Ammon's horn (tissue), 1 donor: ENCODE data around the gene KCP.
A peak's percentile ranks its signal among the peaks of the same experiment; 100 is the strongest.
"Not testable (repeated sequence)": the region's sequence is repeated elsewhere in the genome, so short reads cannot be mapped to it uniquely, and the experiment has no call there.

Experiments used
- DNase-seq: peaks from one replicate; pipeline ENCODE4 v3.0.0-alpha.2; 2016; ENCODE audit warnings: low spot score

The KCP gene

DNA sequence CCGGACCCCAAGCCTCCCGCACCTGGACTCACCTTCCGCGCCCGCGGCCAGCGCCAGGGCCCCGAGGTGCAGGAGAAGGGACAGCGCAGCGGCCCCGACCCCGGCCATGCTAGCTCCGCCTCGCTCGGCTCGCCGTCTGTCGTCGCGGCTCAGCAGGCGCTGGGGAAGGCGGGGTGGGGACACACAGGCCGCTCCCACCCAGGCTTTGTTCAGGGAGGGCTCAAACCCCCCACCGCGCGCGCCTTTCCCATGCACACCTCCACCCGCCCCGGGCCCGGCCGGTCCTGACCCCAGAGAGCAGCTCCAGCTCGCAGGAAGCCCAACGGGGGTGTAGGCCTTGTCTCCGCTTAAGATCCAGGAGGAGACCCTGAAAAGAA is at the start of gene KCP:
KCP (minus strand) TSS at position 141 of the 377 bp plus-strand sequence; CDS start at position 108, 33 bp downstream.
- no peak for DNase-seq

DNA sequence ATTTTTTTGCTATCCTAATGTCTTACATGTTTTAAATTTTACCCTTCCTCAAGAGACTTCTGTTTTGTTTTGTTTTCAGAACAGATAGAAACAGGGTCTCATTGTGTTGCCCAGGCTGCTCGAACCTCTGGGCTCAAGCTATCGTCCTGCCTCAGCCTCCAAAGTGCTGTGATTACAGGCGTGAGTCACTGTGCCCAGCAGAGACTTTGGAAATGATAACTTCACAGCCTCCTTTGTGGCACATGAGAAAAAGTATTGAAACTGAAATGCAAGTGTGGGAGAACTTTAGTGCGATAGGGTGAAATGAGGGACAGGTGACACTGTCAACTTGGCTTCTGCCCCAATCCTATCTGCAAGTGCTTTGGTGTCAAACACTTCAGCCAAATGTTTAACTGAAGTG is 48.8 kb upstream of the KCP start:
- no peak for DNase-seq

DNA sequence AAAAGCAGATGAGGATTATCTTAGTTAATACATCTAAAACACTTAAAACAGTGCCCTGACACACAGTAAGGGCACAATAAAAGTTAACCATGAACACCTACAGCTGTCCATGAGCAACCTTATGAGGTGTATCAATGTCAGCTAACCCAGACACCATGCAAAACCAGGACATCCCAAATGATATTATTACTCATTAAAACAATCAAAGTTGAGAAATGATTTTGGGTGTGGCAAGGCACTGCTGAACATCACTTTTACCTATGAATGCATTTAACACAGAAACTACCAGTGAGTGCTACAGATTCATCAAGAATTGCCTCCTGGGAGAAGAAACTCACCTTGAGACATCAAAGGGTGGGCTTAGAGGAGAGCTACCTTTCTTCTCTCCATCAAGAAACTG is 45.5 kb upstream of the KCP start:
- no peak for DNase-seq

DNA sequence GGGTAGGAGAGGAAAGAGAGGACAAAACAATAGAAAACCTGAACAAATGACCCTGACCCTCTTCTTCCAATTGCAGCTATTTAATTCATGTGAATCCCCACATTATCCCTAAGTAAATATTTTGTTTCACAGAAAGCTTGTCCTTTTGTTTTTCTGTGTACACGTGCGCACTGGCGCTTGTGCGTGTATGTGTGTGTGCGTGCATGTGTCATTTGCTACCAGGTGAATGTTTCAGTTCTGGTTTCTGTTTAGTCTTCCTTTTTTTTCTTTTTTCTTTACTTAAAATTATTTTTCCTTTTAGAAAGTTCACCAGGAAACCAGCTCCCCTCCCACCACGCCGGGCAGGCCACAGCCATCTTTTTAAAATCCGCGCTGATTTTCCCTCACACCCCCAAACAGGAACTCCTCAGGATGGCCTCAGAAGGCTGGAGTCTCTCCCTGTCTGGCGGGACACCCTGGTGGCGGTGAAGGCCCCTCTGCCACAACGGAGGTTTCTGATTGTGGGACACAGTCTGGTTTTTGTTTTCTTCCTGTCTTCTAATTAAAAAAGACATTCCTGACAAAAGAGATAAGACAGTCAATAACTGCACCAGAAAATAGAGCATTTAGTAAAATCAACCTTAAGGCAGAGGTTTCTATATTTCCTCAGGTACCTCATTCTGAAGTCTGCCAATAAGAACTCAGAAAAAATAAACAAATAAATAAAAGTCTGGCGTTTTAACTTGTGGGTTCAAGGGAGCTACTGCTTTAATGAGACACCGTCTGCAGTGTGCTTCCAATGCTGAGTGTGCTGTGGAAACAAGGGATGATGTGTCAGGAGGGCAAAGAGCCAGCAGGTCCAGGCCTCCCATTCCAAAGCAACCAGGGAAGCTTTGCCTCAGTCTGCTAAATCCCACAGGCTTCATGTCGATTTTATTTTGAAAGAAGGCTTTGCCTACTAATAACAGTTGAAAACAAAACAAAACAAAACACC is 44.6 kb upstream of the KCP start:
- peak; percentile 73 for DNase-seq

DNA sequence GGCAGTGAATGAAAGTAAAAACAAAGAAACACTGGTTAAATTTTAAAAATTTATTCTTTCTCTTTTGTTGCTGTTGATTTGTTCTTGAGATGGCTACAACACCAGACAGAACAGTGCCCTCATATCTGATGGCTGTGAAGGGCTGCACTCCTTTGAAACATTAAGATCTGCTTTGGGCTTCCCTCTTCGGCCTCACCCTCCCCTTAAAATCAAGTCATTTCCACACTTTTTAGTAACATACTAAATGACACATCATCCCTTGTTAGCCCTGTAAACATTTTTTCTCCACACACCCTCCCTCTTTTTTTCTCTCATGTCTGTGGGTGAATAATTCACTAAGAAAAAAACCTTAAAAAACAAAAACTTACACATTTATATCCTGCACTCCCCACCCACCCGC is 43.6 kb upstream of the KCP start:
- no peak for DNase-seq

DNA sequence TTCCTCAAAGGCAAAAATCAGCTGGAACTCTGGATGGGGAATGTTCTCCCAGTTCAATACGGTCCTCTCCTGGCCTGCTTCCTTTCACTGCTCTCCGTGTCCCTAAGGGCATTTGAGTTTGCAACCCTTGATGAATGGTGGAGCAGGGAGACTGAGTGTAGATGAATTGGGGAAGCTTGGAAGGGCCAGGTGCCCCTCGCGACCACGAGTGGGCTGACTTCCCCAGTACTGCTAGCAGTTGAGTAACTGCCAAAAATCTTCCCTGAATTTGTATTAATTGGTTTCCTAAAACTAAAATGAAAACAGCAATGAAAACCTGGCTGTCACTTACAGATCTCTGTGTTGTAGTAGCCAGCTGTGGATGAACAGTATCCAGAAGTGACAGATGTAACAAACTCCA is 40.8 kb upstream of the KCP start:
- DNase-seq, result no peak

DNA sequence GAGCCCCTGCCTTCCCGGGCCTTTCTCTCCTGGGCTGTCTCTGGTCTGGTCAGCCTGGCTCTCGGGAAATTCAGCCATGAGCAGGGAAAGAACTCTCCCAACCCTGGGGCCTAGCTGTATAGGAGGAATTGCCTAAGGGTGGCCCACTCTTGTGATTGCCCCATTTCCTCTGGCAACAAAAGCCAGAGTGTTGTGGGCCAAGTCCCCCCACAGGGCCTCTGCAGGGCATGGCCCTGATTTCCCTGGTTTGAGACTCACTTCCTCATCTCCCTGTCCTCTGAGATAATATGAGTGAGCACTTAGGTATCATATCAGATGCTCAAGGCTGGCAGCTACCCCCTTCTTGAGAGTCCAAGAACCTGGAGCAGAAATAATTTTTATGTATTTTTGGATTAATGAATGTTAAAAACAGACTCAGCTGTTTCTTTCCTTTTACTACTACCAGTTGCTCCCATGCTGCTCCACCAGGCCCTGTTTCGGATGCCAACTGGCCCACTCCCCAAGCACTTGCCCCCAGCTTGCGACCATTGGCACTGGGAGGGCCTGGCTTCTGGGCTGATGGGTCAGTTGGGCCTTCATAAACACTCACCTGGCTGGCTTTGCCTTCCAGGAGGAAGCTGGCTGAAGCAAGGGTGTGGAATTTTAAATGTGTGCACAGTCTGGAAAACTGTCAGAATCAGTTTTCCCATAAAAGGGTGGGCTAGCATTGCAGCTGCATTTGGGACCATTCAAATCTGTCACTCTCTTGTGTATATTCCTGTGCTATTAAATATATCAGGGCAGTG is 38.7 kb upstream of the KCP start:
- peak; percentile 40 for DNase-seq

DNA sequence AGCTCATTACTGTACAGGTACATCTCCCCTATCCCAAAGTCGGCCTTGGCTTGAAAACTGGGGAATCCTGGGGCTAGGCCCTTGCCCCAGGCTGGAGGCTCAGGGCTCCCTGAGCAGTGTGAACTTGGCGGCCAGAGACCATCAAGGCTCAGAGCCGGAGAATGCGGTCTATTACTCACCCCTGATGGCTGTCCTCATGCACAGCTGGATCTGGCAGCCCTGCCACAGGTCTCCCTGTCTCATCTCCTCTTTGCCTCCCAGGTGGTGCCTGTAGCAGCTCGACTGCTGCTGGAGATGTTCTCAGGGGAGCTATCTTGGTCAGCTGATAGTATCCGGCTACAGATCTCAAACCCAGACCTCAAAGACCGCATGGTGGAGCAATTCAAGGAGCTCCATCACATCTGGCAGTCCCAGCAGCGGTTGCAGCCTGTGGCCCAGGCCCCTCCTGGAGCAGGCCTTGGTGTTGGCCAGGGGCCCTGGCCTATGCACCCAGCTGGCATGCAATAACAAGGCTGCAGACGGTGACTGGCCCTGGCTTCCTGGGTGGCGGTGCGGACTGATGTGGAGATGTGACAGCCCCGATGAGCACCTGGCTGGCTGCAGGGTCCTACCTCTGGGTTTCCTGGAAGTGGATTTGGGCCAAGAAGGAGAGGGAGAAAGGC is 37.9 kb upstream of the KCP start:
- DNase-seq, result no peak

DNA sequence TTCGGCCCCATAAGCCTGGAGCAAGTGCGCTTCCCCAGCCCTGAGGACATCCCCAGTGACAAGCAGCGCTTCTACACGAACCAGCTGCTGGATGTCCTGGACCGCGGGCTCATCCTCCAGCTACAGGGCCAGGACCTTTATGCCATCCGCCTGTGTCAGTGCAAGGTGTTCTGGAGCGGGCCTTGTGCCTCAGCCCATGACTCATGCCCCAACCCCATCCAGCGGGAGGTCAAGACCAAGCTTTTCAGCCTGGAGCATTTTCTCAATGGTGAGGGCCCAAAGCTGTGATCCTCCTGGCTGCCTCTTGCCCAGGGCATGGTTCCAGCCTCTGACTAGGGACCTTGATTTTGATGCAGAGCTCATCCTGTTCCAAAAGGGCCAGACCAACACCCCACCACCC is 37.3 kb upstream of the KCP start:
- no peak for DNase-seq

DNA sequence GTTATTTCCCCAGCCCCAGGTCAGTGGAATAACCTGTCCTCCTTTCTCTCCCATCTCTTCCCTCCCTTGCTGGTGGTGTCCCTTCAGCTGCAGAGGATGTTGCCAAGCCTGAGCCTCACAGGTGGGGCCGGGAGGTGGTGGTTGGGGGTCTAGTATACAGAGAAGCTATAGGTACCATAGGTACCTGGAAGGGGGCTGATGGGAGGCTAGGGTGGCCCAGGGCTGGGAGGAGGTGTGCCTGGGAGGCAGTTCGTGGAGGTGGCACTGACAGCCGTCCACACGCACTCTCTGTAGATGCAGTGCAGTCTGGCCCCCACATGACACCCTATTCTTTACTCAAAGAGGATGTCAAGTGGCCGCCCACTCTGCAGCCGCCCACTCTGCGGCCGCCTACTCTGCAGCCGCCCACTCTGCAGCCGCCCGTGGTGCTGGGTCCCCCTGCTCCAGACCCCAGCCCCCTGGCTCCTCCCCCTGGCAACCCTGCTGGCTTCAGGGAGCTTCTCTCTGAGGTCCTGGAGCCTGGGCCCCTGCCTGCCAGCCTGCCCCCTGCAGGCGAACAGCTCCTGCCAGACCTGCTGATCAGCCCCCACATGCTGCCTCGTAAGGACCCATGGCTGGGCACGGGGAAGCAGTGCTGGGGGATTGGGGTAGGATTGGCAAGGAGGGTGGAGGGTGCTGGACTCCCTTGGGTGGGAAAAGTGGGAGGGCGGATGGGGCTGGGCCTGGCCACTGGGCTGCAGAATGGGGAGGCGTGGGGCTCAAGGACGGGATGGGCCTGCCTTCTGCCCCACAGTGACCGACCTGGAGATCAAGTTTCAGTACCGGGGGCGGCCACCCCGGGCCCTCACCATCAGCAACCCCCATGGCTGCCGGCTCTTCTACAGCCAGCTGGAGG is 36.7 kb upstream of the KCP start:
- no peak for DNase-seq

DNA sequence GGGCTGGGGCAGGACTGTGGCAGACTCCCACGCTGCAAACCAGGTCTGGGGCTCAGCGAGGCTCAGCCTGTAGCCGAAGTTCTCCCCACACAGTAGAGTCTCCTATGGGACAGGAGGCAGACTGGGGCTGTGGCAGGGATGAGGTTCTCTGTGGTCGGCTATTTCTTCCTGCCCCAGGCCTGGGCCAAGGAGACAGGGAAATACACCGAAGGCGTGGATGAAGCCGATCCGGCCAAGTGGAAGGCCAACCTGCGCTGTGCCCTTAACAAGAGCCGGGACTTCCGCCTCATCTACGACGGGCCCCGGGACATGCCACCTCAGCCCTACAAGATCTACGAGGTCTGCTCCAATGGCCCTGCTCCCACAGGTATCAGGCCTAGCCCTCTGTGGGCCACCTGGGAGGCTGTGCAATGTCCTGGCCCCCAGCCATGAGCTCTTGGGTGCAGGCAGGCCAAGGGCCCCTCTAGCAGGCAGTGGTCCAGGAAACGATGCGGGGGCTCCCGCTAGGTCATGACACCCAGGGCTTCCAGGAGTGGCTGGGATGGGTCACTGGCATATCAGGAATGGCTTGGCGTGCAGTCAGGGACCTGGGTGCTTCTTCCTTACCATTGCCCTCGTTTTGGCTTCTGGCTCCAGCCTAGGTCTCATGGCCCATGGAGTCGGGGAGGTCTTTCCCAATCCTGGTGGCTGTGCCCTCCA is 35.3 kb upstream of the KCP start:
- DNase-seq, result no peak

DNA sequence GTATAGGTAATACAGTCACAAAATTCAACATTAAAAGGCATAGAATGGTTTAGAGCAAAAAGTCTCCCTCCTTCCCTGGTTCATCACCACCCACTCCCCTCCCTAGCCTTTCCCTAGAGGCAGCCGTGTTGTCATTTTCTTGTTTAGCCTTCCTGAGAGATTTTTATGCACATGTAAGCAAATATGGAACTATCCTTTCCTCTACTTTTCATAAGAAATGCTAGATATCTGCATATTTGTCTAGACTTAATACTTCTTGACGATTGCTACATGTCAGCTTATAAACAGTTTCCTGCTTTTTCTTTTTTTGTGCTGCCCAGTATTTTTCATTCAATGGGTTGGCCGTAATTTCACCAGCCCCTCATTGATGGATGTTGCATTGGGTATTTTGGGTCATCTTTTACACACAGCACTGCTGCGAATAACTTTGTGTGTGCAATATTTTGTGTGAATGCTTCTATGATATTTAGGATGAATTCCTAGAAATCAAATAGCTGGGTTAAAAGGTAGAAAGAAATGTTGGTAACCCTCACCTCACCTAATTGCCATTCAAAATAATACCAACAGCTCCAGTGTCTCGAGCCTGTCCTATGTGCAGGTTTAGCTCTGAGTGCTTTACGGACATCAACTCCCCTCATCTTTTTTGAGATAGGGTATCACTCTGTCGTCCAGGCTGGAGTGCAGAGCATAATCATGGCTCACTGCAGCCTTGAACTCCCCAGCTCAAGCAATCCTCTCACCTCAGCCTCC is 34.2 kb upstream of the KCP start:
- no peak for DNase-seq

DNA sequence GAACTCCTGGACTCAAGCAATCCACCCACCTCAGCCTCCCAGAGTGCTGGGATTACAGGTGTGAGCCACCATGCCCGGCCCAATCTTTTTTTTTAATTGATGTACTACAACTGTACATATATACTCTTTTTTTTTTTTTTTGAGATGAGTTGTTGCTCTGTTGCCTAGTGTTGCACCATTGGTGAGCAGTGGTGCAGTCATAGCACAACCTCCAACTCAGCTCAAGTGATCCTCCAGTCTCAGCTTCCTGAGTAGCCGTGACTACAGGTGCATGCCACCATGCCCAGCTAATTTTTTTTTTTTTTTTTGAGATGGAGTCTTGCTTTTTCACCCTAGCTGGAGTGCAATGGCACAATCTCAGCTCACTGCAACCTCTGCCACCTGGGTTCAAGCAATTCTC is 32.7 kb upstream of the KCP start:
- not testable (repeated sequence) for DNase-seq

DNA sequence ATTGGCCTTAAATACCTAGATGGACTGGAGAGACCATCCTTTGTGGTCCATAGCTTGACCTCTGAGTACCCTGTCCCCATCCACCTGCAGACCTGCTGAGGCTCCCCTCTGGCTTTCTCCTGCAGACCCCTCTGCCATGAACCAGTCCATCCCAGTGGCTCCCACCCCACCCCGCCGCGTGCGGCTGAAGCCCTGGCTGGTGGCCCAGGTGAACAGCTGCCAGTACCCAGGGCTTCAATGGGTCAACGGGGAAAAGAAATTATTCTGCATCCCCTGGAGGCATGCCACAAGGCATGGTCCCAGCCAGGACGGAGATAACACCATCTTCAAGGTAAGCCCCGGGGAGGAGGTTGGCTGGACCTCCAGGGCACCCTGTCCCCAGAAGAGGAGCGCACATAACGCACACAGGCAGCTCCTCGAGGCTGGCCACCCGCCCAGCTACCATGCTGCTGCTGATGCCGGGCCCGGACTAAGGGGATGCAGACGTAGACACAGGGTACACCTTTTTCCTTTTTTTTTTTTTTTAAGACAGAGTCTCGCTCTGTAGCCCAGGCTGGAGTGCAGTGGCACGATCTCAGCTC is 31.5 kb upstream of the KCP start:
- DNase-seq, result no peak

DNA sequence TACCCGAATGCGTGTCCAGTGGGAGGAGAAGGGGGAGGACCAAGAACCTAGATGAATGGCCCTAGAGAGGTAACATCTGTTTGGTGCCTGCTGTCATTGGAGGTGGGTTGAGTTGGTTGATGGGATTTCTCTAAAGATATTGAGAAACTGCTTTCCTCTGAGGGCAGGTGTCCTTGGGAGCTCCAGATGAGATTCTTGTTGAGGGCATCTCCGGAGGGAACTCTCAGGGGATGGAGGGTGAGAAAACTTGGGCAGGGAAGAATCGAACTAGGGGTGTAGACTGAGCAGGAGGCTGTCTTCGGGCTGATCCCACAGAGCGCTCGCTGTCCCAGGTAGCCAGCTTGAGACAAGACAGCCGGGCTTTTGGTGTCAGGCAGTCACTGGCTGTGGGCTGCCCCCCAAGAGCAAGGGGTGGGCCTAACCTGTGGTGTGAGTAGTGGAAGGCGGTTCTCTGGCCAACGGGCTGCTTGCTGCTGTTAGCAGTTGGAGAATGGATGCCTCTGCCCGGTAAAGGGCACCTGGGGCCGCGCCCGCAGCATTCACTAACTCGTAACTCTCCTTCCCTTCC is 30.9 kb upstream of the KCP start:
- DNase-seq, result no peak

DNA sequence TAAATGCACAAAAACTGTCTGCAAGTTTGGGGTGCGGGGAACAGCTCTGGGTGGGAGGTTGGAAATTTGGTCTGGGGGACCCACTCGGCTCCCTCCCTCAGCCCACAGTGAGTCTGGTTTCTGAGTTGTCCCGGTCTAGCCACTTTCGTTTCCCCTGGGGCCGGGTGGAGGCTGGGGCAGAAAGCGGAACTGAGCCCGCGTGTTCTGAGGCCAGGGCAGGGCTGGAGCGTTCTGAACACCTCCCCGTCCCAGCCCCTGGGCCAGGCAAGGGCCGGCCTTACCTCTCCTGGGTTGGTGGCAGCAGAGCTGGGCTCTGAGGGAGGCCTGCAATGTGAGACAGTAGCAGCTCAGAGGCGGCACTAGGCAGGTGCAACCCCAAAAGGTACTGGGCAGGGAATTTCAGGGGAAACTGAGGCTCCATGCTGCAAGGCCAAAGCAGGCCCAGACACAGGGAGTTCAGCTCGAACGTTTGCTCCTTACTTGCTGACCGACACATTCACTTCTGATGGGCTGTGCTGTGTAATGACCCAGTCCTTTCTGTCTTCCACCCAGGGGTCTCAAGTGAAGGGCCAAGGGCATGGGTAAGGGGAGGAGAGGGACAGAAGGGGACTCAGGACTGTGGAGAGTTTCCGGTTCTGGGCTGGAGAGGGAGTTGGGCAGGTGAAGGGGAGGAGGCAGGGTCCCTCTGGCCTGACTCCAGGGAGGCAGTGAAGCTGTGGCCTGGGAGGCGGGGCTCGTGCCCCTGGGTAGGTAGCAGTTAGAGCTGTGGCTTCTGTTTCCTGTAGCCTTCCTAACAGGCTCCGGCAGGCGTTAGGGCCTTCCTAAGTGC is 30.2 kb upstream of the KCP start:
- DNase-seq, result peak; percentile 58

DNA sequence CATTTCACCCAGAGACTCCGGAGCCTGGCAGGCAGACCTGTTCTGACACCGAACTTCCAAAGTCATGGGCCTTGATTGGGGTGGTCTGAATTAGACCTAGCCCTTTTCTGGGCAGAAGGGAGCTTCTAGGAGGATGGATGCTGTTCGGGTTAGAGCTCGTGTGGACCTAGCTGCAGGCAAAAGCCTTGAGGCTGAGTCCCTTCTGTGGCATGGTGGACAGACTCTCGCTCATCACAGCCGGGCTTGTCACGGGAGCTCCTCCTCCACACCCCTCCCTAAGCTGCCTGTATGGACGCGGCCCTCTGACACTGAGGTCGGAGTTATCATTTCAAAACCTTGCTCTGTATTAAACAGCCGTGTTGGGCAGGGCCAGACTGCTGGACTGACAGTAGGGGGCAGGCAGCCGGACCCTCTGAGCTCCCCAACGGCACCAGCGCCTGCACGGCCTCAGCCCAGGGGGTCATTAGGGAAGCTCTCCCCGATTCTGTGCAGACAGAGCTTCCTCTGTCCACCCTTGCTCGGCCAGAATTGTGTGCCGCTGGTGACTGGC is 29.4 kb upstream of the KCP start:
- no peak for DNase-seq
